ENCODE results near the gene LRRC14B.

GRCh38 chr5:187617-188451, 3.5 kb upstream of the LRRC14B start:
- TF ChIP-seq GABPA (IDR thresholded peaks at IDR 0.05; ENCODE audit: low read depth) (no peak), POLR2AphosphoS5 (IDR thresholded peaks at IDR 0.05; ENCODE audit: low read depth) (no peak)
- TF ChIP-seq, protein P1, sequence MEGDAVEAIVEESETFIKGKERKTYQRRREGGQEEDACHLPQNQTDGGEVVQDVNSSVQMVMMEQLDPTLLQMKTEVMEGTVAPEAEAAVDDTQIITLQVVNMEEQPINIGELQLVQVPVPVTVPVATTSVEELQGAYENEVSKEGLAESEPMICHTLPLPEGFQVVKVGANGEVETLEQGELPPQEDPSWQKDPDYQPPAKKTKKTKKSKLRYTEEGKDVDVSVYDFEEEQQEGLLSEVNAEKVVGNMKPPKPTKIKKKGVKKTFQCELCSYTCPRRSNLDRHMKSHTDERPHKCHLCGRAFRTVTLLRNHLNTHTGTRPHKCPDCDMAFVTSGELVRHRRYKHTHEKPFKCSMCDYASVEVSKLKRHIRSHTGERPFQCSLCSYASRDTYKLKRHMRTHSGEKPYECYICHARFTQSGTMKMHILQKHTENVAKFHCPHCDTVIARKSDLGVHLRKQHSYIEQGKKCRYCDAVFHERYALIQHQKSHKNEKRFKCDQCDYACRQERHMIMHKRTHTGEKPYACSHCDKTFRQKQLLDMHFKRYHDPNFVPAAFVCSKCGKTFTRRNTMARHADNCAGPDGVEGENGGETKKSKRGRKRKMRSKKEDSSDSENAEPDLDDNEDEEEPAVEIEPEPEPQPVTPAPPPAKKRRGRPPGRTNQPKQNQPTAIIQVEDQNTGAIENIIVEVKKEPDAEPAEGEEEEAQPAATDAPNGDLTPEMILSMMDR (IDR thresholded peaks at IDR 0.05; ENCODE audit: insufficient read depth, low read length) = no peak

Measured in HL-60 (cell line).